NT2/D1 (cell line): ENCODE results near the gene VARS2.

Experiments
- DNase-seq: peaks from one replicate; pipeline ENCODE4 v3.0.0-alpha.2; 2011; ENCODE audit warnings: low read depth, low spot score
- H3K27me3 ChIP-seq: 2 replicates; pipeline ENCODE4 v1.6.0; 2011; ENCODE audit warnings: mild to moderate bottlenecking; ENCODE audit not compliant: insufficient read length, insufficient read depth
- H3K36me3 ChIP-seq: 2 replicates; pipeline ENCODE4 v1.6.1; 2011; ENCODE audit warnings: mild to moderate bottlenecking, low read length, mixed read lengths; ENCODE audit not compliant: insufficient read depth, insufficient read length
- H3K4me1 ChIP-seq: 2 replicates; pipeline ENCODE4 v1.5.1; 2011; ENCODE audit not compliant: insufficient read depth, insufficient read length
- H3K4me3 ChIP-seq: 2 replicates; pipeline ENCODE4 v1.5.1; 2011; ENCODE audit warnings: low read depth; ENCODE audit not compliant: insufficient read length
- H3K9ac ChIP-seq: 2 replicates; pipeline ENCODE4 v1.6.0; 2011; ENCODE audit warnings: low read depth; ENCODE audit not compliant: insufficient read length
- H3K9me3 ChIP-seq: 2 replicates; pipeline ENCODE4 v1.5.1; 2011; ENCODE audit warnings: mild to moderate bottlenecking, low read length; ENCODE audit not compliant: insufficient read depth
- SUZ12 ChIP-seq: IDR thresholded peaks from 2 replicates; pipeline ENCODE4 v1.6.1; 2011; ENCODE audit not compliant: insufficient read length, insufficient read depth; ENCODE audit errors: extremely low read depth
- YY1 ChIP-seq: IDR thresholded peaks from 2 replicates; pipeline ENCODE4 v1.6.1; 2011; ENCODE audit not compliant: insufficient read length, insufficient read depth
- ZNF274 ChIP-seq: IDR thresholded peaks from 2 replicates; pipeline ENCODE4 v1.6.1; 2011; ENCODE audit warnings: mild to moderate bottlenecking, low read depth, low read length

Gene VARS2

DNA sequence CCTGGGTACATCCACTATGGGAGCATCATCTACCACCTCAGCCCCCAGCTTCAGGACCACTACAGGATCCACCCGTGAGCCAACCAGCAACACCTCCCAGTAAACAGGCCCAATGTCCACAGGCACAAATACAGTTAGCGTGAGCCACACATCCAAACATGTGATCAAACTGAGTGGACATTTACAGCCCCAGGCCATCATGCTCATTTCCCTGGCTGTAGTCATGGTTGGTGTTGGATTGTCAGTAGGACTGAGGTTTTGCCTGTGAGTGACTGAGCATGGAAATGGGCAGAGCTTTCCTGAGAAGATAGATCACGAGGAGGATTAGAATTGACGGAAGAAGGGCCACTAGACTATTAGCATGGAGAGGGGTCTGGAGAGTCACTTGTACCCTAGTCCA, 58.8 kb downstream of the VARS2 start:
- Histone ChIP-seq H3K4me1 (peaks cover 5% of the 10 kb centered on the region), H3K36me3 (no peaks in the 10 kb centered on the region), H3K4me3 (no peak overlapping the region), H3K27me3 (no peaks in the 10 kb centered on the region), H3K9ac (no peak overlapping the region), H3K9me3 (no peaks in the 10 kb centered on the region)
- TF ChIP-seq YY1 (no peak), SUZ12 (no peak), ZNF274 (no peak)
- no peak for DNase-seq

DNA sequence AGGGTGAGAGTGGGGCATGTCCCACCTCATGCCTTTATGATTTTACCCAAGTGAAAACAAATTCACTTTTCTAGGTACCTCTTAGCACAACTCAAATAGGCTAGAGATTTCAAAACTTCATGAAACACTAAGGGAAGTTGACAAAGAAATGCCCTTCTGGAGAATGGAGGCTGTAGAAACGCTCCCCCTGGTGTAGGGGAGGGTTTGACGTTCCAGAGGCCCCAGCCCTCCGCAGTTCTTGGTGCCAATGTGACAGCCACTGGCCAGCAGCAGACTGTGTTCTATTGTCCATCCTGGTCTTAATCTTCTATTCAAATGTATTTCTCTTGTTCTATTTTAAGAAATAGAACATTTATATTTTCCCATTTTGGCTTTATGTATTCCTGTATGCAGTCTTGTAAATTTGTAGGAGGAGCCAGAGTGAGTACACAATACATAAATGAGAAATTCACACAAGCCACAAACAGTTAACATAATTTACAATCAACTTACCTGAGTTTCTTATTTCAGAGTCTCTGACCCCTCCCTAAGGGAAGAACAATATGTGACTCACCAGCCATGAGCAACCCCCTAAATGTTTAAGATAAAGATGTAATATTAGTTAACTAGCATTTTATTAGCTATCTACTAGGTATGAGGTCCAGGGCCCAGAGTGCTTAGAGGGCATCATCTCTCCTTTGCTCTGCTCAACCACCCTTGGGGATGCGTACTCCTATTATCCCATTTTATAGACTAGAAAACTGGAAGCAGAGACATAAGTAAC, 60.6 kb downstream of the VARS2 start:
- Histone ChIP-seq H3K4me3 (no peak overlapping the region), H3K9me3 (no peaks in the 10 kb centered on the region), H3K36me3 (no peaks in the 10 kb centered on the region), H3K4me1 (peaks cover 5% of the 10 kb centered on the region), H3K9ac (no peak overlapping the region), H3K27me3 (no peaks in the 10 kb centered on the region)
- DNase-seq: no peak
- no peak for TF ChIP-seq YY1
- no peak for TF ChIP-seq ZNF274
- TF ChIP-seq SUZ12: no peak
